Colon (tissue), 2 donors: ENCODE data around the gene BFSP2.

Experiments used
- FAIRE-seq: peaks from 2 replicates; lab custom pipeline; 2012; peaks lifted over from hg19 to GRCh38; lab: Jason Lieb, UNC
- donor health status: control.
- donor health status: control.

BFSP2 gene

DNA sequence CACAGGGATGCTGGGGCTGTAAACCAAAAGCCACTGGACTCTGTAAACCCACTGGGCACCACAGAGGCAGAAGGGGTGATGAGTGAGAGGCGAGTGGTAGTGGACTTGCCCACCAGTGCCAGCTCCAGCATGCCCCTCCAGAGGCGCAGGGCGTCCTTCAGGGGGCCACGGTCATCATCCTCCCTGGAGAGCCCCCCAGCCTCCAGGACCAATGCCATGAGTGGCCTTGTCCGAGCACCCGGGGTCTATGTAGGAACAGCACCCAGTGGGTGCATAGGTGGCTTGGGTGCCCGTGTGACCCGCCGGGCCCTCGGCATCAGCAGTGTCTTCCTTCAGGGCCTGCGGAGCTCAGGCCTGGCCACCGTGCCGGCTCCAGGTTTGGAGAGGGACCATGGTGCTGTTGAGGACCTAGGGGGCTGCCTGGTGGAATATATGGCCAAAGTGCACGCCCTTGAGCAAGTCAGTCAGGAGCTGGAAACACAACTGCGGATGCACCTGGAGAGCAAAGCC lies at the start of gene BFSP2:
TSS of gene BFSP2 (plus strand) at position 51 of the 510 bp plus-strand sequence. CDS start at position 79, 28 bp downstream.
- FAIRE-seq = no peak

GRCh38 chr3:133354721-133355120 lies 45.1 kb upstream of the BFSP2 start:
- FAIRE-seq = no peak

DNA sequence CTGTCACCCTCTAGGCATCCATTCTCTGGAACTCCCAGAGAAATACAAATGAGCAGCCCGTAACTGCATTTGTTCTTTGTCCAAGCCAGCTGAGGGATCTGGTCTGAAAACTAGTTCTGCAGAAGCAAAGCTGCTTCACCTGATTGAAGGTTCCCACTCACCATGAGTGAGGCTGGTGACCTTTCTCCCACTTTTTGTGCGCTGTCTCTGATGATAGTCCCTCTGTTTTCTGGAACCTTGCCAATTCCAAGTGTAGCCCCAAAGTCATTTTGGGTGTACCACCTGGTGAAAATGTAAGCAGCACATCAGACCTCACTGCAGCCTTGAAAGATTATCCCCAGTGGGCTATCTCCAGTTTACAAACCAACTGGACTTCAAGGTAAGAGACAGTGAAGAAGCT lies 39.4 kb upstream of the BFSP2 start:
- no peak for FAIRE-seq

DNA sequence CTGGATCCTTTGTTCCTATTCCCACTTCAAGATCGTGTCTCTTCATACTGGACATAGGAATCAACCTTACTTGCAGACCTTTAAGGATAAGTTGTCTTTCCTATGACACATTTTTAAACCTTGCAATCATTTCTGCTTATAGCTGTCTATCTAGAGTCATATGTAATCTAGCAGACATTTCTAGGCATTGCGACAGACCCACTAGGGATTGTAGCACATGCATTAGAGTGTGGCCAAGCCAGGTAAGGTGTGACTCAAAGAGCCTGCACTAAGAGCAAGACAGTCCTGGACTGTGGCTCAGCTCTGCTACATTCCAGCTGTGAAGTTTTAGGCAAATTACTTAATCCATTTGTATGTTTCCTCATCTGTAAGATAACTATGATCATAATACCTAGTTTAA lies 38.8 kb upstream of the BFSP2 start:
- no peak for FAIRE-seq

- no peak for FAIRE-seq
These were observed 38.4 kb upstream of the BFSP2 start for GRCh38 chr3:133361435-133361834.

GRCh38 chr3:133362539-133362938 lies 37.3 kb upstream of the BFSP2 start:
- no peak for FAIRE-seq

DNA sequence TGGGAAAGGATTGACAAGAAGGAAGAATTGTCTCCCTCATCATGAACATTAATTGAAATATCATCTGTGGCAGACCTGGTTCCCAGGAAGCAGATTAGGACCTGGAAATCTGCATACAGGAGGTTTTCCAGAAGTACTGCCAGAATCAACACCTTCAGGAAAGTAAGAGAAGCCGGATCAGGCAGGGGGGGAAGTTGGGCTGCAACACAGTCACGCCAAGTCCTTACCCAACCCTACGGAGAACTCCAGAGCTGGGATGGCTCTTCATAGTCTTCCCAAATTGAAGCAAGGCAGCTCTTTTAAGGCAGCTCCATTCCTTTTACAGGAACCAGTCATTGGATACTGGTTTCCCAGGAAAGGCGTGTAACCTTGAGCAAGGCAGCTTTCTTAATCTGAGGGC lies 35.2 kb upstream of the BFSP2 start:
- FAIRE-seq = no peak

DNA sequence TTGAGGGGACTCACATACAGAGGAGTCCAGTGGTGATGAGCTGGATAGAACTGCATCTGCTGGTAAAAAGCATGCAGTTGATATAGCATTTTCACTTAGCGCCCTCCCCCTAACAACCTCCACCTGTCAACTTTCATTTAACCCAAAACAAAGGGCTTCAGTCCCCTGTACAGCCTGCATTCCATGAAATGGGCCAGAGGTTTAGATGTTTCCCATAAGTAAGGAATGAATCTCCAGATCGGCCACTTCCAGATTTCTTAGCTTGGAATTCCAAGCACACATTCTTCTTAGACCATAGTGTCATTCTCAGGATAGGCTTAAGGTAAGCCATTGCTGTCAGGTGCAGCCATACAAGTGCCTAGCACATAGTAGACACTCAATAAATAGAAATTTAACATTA lies 32.9 kb upstream of the BFSP2 start:
- no peak for FAIRE-seq

GRCh38 chr3:133367403-133367802 lies 32.5 kb upstream of the BFSP2 start:
- FAIRE-seq = no peak

- FAIRE-seq = no peak
These were observed 31.9 kb upstream of the BFSP2 start for GRCh38 chr3:133367956-133368355.

DNA sequence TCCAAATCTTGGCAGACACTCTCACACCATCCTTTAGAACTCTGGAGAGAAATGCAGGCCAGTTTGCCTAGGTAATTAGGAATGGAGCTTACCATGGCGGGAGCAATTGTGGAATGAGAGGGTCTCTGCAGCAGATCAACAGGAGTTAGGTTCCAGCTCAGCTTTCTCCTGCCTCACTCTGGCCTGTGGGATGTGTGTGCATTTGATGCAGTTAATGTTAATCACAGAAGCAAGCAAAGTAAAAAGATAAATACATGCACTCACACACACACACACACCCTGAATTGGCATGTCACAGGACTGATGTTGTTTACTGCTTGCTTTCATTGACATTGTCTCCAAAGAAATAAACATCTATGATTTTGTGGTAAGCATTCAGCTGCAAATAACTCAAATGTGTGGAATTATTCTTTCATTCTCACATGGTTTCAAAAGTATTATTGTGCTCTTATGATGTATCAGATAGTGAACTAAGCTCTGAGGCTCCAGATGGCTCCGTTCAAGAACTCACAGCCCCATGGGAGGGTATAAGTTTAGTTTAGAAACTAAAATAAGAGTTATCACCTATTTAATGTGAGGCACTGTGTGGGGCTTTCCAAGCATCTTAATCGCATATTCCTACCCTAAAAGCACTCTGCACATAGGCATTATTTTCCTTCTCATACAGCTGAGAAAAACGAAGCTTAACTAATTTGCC lies 31.3 kb upstream of the BFSP2 start:
- FAIRE-seq = no peak

DNA sequence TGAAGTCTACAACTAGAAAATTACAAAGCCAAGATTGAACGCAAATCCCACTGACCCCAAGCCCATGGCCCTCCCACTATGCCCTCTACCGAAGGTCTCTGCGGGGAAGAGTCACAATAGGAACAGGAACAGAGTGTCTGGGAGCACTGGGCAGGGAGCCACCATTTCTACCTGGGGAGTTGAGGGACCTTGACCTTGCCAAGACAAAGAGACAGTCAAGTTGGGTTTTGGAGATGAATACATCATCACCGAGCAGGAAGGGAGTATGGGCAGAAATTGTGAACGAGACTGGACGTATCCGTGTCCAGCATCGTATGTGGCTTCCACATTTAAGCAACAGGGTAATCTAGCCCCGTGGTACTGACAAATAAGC lies 30.8 kb upstream of the BFSP2 start:
- no peak for FAIRE-seq

- FAIRE-seq = no peak
These were observed 28.7 kb upstream of the BFSP2 start for GRCh38 chr3:133371181-133371580.

GRCh38 chr3:133371676-133372075 lies 28.2 kb upstream of the BFSP2 start:
- FAIRE-seq = no peak

GRCh38 chr3:133374708-133375402 lies 25.0 kb upstream of the BFSP2 start:
- FAIRE-seq = no peak

DNA sequence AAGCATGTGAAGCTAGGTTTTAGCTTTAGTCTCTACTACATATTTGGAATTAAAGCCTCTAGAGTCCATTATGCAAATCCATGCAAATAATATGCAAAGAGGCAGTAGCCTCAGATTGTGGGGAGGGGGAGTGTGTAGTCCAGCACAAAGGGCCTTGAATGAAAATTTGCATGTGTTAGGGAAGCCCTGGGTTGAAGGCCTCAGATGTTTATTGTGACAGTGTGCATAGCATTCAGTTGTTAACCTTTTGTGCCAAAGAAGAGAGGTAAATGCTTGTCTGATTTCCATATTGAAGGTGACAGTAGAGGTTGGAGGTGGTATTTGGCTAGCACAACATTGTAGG lies 24.5 kb upstream of the BFSP2 start:
- FAIRE-seq = no peak

DNA sequence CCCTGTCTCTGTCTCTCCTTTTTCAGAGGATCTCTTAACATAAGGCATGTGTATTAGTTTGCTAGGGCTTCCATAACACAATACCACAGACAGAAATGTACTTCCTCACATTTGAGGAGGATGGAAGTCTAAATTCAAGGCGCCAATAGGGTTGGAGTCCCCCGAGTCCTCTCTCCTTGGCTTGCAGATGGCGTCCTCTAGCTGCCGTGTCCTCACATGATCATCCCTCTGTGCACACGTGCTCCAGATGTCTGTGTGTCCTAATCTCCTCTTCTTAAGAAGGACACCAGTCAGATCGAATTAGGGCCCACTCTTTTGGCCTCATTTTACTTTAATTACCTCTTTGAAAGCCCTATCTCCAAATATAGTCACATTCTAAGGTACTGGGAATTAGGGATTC lies 23.0 kb upstream of the BFSP2 start:
- FAIRE-seq = no peak

DNA sequence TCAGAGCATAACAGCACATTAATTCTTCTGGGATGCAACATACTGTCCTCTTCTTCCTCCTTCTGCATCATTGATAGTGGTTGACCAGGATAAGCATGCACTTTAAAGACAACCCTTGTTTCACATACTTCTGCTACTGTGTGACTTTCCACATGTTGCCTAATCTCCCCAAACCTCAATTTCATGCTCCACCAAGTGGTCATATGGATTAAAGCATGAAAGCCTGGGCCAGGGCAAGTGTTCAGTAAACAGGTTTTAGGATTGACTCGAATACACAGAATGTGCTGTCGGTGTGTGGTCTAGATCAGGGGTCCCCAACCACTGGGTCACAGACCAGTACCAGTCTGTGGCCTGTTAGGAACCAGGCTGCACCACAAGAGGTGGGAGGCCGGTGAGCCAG lies 22.5 kb upstream of the BFSP2 start:
- no peak for FAIRE-seq

DNA sequence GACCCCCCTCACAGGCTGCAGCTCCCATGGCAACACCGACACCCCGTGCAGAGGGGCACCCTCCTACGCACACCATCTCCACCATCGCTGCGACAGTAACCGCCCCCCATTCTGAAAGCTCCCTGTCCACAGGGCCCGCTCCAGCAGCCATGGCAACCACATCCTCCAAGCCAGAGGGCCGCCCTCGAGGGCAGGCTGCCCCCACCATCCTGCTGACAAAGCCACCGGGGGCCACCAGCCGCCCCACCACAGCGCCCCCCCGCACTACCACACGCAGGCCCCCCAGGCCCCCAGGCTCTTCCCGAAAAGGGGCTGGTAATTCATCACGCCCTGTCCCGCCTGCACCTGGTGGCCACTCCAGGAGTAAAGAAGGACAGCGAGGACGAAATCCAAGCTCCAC lies 19.9 kb upstream of the BFSP2 start:
- FAIRE-seq = no peak

DNA sequence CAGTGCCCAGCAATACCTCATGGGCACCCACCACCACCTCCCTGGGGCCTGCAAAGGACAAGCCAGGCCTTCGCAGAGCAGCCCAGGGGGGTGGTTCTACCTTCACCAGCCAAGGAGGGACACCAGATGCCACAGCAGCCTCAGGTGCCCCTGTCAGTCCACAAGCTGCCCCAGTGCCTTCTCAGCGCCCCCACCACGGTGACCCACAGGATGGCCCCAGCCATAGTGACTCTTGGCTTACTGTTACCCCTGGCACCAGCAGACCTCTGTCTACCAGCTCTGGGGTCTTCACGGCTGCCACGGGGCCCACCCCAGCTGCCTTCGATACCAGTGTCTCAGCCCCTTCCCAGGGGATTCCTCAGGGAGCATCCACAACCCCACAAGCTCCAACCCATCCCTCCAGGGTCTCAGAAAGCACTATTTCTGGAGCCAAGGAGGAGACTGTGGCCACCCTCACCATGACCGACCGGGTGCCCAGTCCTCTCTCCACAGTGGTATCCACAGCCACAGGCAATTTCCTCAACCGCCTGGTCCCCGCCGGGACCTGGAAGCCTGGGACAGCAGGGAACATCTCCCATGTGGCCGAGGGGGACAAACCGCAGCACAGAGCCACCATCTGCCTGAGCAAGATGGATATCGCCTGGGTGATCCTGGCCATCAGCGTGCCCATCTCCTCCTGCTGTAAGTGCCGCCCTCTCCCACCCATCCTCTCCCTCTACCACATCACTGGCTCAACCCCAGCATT lies 19.2 kb upstream of the BFSP2 start:
- FAIRE-seq = no peak

- no peak for FAIRE-seq
These were observed 18.3 kb upstream of the BFSP2 start for GRCh38 chr3:133381346-133382109.

DNA sequence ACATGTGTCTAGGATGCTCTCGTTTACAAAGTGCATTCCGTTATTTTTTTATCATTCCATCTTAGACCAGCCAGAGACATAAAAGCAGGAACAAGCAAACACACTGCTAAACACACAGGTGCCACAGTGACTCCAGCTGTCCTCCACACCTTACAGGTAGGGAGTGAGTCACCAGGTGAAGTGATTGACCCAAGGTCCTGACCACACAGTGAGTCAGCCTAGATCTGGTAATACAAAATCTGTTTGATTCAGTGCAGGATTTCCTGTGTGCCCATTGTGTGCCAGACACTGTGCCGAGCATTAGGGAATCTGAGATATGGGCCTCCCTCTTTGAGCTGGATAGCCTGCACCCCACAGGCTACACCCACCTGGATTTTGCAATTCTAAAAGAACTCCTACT lies 16.7 kb upstream of the BFSP2 start:
- no peak for FAIRE-seq

- no peak for FAIRE-seq
These were observed 16.1 kb upstream of the BFSP2 start for GRCh38 chr3:133383741-133384140.
